Measurements from ENCODE around the gene TNNT2.
A peak's percentile ranks its signal among the peaks of the same experiment; 100 is the strongest.

Gene TNNT2

GRCh38 chr1:201313086-201313485 is 64.4 kb downstream of the TNNT2 start:
- DNase-seq (ENCODE audit: low spot score): no peak

- no peak for DNase-seq (ENCODE audit: low spot score)
Observed at GRCh38 chr1:201312298-201312697, 65.2 kb downstream of the TNNT2 start.

DNA sequence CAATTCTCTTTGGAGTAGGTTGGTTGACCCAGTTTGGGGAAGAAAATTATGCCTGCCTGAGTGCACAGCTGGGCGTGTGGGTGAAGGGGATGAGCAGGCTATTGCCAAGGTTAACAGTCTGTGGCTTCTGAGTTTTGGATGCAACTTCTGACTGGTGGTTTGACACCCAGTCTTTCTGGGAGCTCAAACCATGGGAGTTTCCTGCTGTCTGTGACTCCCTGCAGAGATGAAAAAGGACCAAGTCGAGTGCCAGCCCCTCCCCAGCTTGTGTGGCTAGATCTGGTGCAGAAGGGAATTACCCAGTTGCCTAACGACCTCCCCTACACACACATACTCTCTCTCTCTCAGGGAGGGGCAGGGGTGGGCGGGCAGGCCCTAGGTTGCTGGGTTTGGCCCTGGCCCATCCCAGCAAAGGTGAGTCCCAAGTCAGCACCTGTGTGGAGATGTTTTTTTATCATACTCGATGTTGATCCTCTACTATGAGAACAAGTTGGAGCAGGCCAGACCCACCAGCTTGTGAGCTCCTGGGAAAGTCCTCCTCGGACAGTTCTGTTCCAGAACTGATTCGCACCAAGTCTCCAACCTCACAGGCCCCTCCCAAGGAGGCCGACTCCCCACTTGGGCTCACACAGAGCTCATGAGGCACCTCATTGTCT is 66.0 kb downstream of the TNNT2 start:
- DNase-seq (ENCODE audit: low spot score): no peak

DNA sequence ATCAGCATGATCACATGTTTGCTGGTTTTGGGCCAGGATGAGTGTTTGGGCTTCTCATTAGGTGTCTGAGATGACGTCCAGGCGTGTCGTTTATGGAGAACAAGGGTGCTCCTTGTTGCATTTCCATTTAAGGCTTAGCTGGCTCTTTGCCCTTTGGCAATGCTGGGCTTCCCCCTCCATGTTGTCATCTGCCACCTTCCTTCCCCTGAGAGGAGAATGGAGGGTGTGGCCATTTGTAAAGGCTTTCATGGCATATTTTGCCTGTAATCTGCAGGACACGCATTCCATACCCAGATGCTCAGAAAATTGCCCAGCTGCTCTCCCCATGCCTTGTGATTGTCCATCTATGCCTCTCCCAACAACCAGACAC is 66.5 kb downstream of the TNNT2 start:
- no peak for DNase-seq (ENCODE audit: low spot score)

GRCh38 chr1:201310251-201310985 is 67.1 kb downstream of the TNNT2 start:
- DNase-seq (ENCODE audit: low spot score): no peak

DNA sequence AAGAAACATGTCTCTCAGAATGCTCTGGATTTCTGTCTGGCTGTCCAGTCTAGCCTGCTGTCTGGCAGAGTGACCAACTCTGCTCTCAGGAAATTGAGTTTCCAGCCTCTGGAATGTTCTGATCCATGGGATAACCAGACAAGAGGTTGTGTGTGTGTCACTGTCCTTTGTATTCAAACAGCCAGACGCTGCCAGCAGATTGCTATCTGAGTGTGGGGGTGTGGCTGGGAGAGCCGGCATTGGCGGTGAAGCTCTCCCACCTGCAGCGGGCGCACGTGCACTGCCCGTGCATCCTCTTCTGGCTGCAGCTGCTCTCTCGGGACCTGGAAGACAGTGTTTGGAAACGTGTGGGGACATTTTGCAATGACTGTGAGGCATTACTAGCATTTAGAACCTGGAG is 68.1 kb downstream of the TNNT2 start:
- DNase-seq (ENCODE audit: low spot score): peak; percentile 82
